SK-N-SH (cell line): ENCODE results near the gene RAB33B. TPM values are rescaled to one million over a fixed set of nuclear protein-coding genes. Genes with fewer than 3 reads are reported as not detected.

Experiments
- CTCF ChIA-PET: fragments of 300-600, 350-600 bp; formaldehyde crosslinking; extraction: SDS; loops from one replicate; lab custom pipeline; 2021; lab: Yijun Ruan, JAX
- POLR2A ChIA-PET: fragments of 350-600 bp; sonication (Branson Sonifier 250); formaldehyde crosslinking; extraction: SDS; loops from one replicate; lab custom pipeline; 2020; ENCODE audit warnings: antibody characterized with exemption, inconsistent platforms; lab: Yijun Ruan, JAX
- DNase-seq: peaks from one replicate; pipeline ENCODE4 v3.0.0; 2012
- H2AFZ ChIP-seq: fragments of 200-600 bp; sonication (generic); 2 replicates; pipeline ENCODE4 v1.8.1; 2016; ENCODE audit warnings: antibody characterized with exemption, mild to moderate bottlenecking, low read depth
- H3F3A ChIP-seq: fragments of 200-600 bp; sonication (generic); replicated peaks from 2 replicates; pipeline ENCODE3; 2016; ENCODE audit warnings: antibody characterized with exemption, mild to moderate bottlenecking; ENCODE audit not compliant: insufficient read depth
- H3K27ac ChIP-seq, 2 experiments: fragments of 200-500 bp in 1 of 2; fragments of 200-600 bp in 1 of 2; sonication (Bioruptor generic) in 1 of 2; sonication (generic), shearing (Covaris generic) in 1 of 2; 2 replicates each; pipeline versions ENCODE4 v1.5.1 to v1.6.1; 2014 to 2016; ENCODE audit warnings: low read depth in 2 of 2, inconsistent platforms in 1 of 2, low read length in 1 of 2, mild to moderate bottlenecking in 1 of 2, mixed read lengths in 1 of 2
- H3K27me3 ChIP-seq: fragments of 200-600 bp; sonication (generic), shearing (Covaris generic); 2 replicates; pipeline ENCODE4 v1.6.1; 2016; ENCODE audit warnings: mixed run types; ENCODE audit not compliant: insufficient read depth
- H3K36me3 ChIP-seq, 2 experiments: fragments of 200-500 bp in 1 of 2; fragments of 200-600 bp in 1 of 2; sonication (Bioruptor generic) in 1 of 2; sonication (generic) in 1 of 2; replicated peaks in 1 of 2; 2 replicates each; pipeline versions ENCODE3 to v1.5.1; 2014 to 2016; ENCODE audit warnings: low read length in 1 of 2, mild to moderate bottlenecking in 1 of 2; ENCODE audit not compliant: insufficient read depth in 2 of 2, control insufficient read depth in 1 of 2
- H3K4me1 ChIP-seq, 2 experiments: fragments of 200-500 bp in 1 of 2; fragments of 200-600 bp in 1 of 2; sonication (Bioruptor generic) in 1 of 2; sonication (generic), shearing (Covaris generic) in 1 of 2; 2 replicates each; pipeline versions ENCODE4 v1.5.1 to v1.6.1; 2014 to 2016; ENCODE audit warnings: low read depth in 1 of 2, low read length in 1 of 2, mixed run types in 1 of 2; ENCODE audit not compliant: insufficient read depth in 2 of 2, control insufficient read depth in 1 of 2
- H3K4me2 ChIP-seq: fragments of 200-600 bp; sonication (generic), shearing (Covaris generic); 2 replicates; pipeline ENCODE4 v1.6.1; 2017; ENCODE audit warnings: mixed run types
- H3K4me3 ChIP-seq, 2 experiments: fragments of 200-500 bp in 1 of 2; fragments of 200-600 bp in 1 of 2; sonication (Bioruptor generic) in 1 of 2; sonication (generic), shearing (Covaris generic) in 1 of 2; 2 replicates each; pipeline versions ENCODE4 v1.5.1 to v1.8.1; 2014 to 2016; ENCODE audit warnings: low read depth in 2 of 2, inconsistent platforms in 1 of 2, low read length in 1 of 2, mild to moderate bottlenecking in 1 of 2, mixed read lengths in 1 of 2, moderate library complexity in 1 of 2
- H3K79me2 ChIP-seq: fragments of 200-600 bp; sonication (generic); 2 replicates; pipeline ENCODE4 v1.8.1; 2017; ENCODE audit warnings: mild to moderate bottlenecking; ENCODE audit not compliant: insufficient read depth
- H3K9ac ChIP-seq: fragments of 200-600 bp; sonication (generic); 2 replicates; pipeline ENCODE4 v1.6.1; 2017; ENCODE audit warnings: mixed run types
- H3K9me2 ChIP-seq: fragments of 200-600 bp; sonication (generic); 2 replicates; pipeline ENCODE4 v1.6.1; 2017; ENCODE audit warnings: mixed run types
- H3K9me3 ChIP-seq: fragments of 200-600 bp; sonication (generic); 2 replicates; pipeline ENCODE4 v1.6.1; 2017; ENCODE audit warnings: mixed run types, mild to moderate bottlenecking, moderate library complexity
- H4K20me1 ChIP-seq: fragments of 200-600 bp; sonication (generic); 2 replicates; pipeline ENCODE4 v1.6.1; 2017; ENCODE audit warnings: mild to moderate bottlenecking, mixed run types; ENCODE audit not compliant: insufficient read depth
- CHD2 ChIP-seq: fragments of 150-350 bp; IDR thresholded peaks from 2 replicates; pipeline ENCODE4 v1.6.1; 2018; ENCODE audit warnings: low read length; ENCODE audit not compliant: partially characterized antibody
- ELF1 ChIP-seq: IDR thresholded peaks from 2 replicates; pipeline ENCODE4 v1.4.0; 2012
- EZH2phosphoT487 ChIP-seq: fragments of 200-600 bp; sonication (generic); IDR thresholded peaks from 2 replicates; pipeline ENCODE4 v1.6.1; 2017; ENCODE audit warnings: low read depth, mixed run types, mild to moderate bottlenecking, antibody characterized with exemption, moderate library complexity, borderline replicate concordance
- FOSL2 ChIP-seq: IDR thresholded peaks from 2 replicates; pipeline ENCODE4 v1.4.0; 2012; ENCODE audit warnings: low read depth, mild to moderate bottlenecking, moderate library complexity, borderline replicate concordance
- MXI1 ChIP-seq: IDR thresholded peaks from 2 replicates; pipeline ENCODE4 v1.6.1; 2012; ENCODE audit warnings: mild to moderate bottlenecking, low read depth, low read length, improper control_type of control experiment
- NFIC ChIP-seq: IDR thresholded peaks from 2 replicates; pipeline ENCODE4 v1.4.0; 2012; ENCODE audit warnings: borderline replicate concordance
- NRF1 ChIP-seq: IDR thresholded peaks from 2 replicates; pipeline ENCODE4 v1.6.1; 2012; ENCODE audit warnings: low read depth, mild to moderate bottlenecking, low read length
- POLR2AphosphoS5 ChIP-seq: IDR thresholded peaks from 2 replicates; pipeline ENCODE4 v1.6.1; 2012; ENCODE audit warnings: low read depth, low read length
- RCOR1 ChIP-seq: fragments of 150-350 bp; IDR thresholded peaks from 2 replicates; pipeline ENCODE4 v1.6.1; 2017; ENCODE audit warnings: antibody characterized with exemption, low read length
- RFX5 ChIP-seq: IDR thresholded peaks from 2 replicates; pipeline ENCODE4 v1.6.1; 2012; ENCODE audit warnings: mild to moderate bottlenecking, improper control_type of control experiment, low read length
- SIN3A ChIP-seq: IDR thresholded peaks from 2 replicates; pipeline ENCODE4 v1.6.1; 2012; ENCODE audit warnings: low read depth, mild to moderate bottlenecking, low read length, moderate library complexity, borderline replicate concordance
- TCF12 ChIP-seq: IDR thresholded peaks from 2 replicates; pipeline ENCODE4 v1.4.0; 2012
- TEAD4 ChIP-seq: IDR thresholded peaks from 2 replicates; pipeline ENCODE4 v1.4.0; 2012; ENCODE audit warnings: mild to moderate bottlenecking, borderline replicate concordance; ENCODE audit not compliant: insufficient read depth
- WGBS: methylation state at CpG from one replicate; pipeline ENCODE4 v1.1.6; 2017; ENCODE audit warnings: low lambda C conversion rate; 5-methylcytosine and 5-hydroxymethylcytosine counted together
- polyA plus RNA-seq, 3 experiments: library from polyadenylated mRNA; depleted of rRNA; stranded (reverse); fragments of >200 nt; gene quantifications; 2 replicates each; pipeline ENCODE4 v1.2.3, GENCODE V29; 2012
- TF ChIP-seq, protein P1 (sequence below): fragments of 150-350 bp; IDR thresholded peaks from 2 replicates; pipeline ENCODE4 v1.6.1; 2017; ENCODE audit warnings: antibody characterized with exemption, low read length, low read depth, borderline replicate concordance
- TF ChIP-seq, protein P2 (sequence below): fragments of 150-350 bp; IDR thresholded peaks from 2 replicates; pipeline ENCODE4 v1.6.1; 2016; ENCODE audit warnings: mild to moderate bottlenecking, low read depth, low read length
- TF ChIP-seq, protein P3 (sequence below): IDR thresholded peaks from 2 replicates; pipeline ENCODE4 v1.4.0; 2012; ENCODE audit warnings: low read depth
- TF ChIP-seq, protein P4 (sequence below): IDR thresholded peaks from 2 replicates; pipeline ENCODE4 v1.6.1; 2012; ENCODE audit warnings: mild to moderate bottlenecking, low read depth, low read length, moderate library complexity
- TF ChIP-seq, protein P5 (sequence below): IDR thresholded peaks from 2 replicates; pipeline ENCODE4 v1.4.0; 2012; ENCODE audit warnings: low read depth, borderline replicate concordance
- TF ChIP-seq, protein P6 (sequence below): fragments of 200-600 bp; sonication (generic); IDR thresholded peaks from 2 replicates; pipeline ENCODE4 v1.6.1; 2017; ENCODE audit warnings: antibody characterized with exemption, mild to moderate bottlenecking, moderate library complexity

Gene RAB33B
- polyA plus RNA-seq, 1 of the 3 experiments (the other 2 are of a cell fraction): 2.3 TPM

DNA sequence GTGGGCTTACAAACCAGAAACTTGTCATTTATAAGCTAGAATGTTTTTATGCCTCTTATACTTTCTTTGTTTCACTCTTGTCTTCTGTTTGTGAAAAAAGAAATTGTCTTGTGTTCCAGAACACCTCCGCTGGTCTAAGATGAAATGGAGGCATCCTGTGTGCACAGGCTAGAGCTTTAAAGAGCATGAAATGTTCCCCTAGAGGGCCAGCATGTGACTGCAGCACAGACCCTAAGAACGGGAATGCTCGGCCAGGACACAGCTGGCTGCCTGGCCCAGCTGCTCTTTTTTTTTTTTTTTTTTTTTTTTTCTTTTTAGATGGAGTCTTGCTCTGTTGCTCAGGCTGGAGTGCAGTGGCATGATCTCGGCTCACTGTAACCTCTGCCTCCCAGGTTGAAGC lies 68.5 kb downstream of the RAB33B start (continued):
- TF ChIP-seq ELF1 (no peak), NRF1 (no peak), RFX5 (no peak), FOSL2 (no peak), POLR2AphosphoS5 (no peak), TEAD4 (no peak)
- TF ChIP-seq, protein P1, sequence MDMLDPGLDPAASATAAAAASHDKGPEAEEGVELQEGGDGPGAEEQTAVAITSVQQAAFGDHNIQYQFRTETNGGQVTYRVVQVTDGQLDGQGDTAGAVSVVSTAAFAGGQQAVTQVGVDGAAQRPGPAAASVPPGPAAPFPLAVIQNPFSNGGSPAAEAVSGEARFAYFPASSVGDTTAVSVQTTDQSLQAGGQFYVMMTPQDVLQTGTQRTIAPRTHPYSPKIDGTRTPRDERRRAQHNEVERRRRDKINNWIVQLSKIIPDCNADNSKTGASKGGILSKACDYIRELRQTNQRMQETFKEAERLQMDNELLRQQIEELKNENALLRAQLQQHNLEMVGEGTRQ: no peak
- TF ChIP-seq, protein P2, sequence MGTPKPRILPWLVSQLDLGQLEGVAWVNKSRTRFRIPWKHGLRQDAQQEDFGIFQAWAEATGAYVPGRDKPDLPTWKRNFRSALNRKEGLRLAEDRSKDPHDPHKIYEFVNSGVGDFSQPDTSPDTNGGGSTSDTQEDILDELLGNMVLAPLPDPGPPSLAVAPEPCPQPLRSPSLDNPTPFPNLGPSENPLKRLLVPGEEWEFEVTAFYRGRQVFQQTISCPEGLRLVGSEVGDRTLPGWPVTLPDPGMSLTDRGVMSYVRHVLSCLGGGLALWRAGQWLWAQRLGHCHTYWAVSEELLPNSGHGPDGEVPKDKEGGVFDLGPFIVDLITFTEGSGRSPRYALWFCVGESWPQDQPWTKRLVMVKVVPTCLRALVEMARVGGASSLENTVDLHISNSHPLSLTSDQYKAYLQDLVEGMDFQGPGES: no peak
- TF ChIP-seq, protein P3, sequence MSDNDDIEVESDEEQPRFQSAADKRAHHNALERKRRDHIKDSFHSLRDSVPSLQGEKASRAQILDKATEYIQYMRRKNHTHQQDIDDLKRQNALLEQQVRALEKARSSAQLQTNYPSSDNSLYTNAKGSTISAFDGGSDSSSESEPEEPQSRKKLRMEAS: no peak

DNA sequence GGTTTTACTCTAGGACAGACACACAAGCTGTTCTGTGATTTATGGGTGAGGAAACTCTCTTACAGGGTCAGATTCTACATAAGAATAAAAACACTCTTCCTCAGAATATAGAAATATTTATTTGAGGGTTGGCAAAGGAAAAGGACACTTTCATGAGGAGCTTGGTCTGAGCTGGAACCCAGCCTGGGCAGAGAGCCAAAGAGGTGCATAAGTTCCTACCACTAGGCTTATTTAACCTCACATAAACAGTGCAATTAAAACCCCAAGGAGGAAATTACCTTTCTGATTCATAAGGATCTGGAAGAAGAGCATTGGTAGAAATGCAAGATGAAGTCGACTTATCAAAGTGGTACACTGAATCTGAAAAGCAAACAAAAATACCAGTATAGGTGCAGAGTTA lies 69.2 kb downstream of the RAB33B start:
- Histone ChIP-seq H3K4me2 (no peak overlapping the region), H3K9me3 (no peaks in the 10 kb centered on the region), H3K79me2 (no peaks in the 10 kb centered on the region), H3K4me3 (no peak overlapping the region), H4K20me1 (no peaks in the 10 kb centered on the region), H3K36me3 (peaks cover 27 to 52% of the 10 kb centered on the region in 2 experiments), H3K27me3 (no peaks in the 10 kb centered on the region), H3K4me1 (no peaks in the 10 kb centered on the region), H2AFZ (no peak overlapping the region), H3K9me2 (no peaks in the 10 kb centered on the region), H3F3A (no peaks in the 10 kb centered on the region), H3K27ac (no peak overlapping the region), H3K9ac (no peak overlapping the region)
- POLR2A ChIA-PET: no interaction called here
- 77% methylated on average over 1 of the region's 1 CpG for WGBS
- CTCF ChIA-PET: interaction anchor here (1.1 to 2.0 kb wide), 3 partner anchors 7 to 25 kb away, joined by 3 to 10 read pairs (median 5); no protein-coding TSS in a partner anchor
- DNase-seq: no peak
- TF ChIP-seq NFIC (no peak), RCOR1 (no peak), CHD2 (no peak), TEAD4 (no peak), EZH2phosphoT487 (no peak), SIN3A (no peak), POLR2AphosphoS5 (no peak), TCF12 (no peak), MXI1 (no peak)
- TF ChIP-seq, protein P4, sequence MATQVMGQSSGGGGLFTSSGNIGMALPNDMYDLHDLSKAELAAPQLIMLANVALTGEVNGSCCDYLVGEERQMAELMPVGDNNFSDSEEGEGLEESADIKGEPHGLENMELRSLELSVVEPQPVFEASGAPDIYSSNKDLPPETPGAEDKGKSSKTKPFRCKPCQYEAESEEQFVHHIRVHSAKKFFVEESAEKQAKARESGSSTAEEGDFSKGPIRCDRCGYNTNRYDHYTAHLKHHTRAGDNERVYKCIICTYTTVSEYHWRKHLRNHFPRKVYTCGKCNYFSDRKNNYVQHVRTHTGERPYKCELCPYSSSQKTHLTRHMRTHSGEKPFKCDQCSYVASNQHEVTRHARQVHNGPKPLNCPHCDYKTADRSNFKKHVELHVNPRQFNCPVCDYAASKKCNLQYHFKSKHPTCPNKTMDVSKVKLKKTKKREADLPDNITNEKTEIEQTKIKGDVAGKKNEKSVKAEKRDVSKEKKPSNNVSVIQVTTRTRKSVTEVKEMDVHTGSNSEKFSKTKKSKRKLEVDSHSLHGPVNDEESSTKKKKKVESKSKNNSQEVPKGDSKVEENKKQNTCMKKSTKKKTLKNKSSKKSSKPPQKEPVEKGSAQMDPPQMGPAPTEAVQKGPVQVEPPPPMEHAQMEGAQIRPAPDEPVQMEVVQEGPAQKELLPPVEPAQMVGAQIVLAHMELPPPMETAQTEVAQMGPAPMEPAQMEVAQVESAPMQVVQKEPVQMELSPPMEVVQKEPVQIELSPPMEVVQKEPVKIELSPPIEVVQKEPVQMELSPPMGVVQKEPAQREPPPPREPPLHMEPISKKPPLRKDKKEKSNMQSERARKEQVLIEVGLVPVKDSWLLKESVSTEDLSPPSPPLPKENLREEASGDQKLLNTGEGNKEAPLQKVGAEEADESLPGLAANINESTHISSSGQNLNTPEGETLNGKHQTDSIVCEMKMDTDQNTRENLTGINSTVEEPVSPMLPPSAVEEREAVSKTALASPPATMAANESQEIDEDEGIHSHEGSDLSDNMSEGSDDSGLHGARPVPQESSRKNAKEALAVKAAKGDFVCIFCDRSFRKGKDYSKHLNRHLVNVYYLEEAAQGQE: no peak
- TF ChIP-seq, protein P5, sequence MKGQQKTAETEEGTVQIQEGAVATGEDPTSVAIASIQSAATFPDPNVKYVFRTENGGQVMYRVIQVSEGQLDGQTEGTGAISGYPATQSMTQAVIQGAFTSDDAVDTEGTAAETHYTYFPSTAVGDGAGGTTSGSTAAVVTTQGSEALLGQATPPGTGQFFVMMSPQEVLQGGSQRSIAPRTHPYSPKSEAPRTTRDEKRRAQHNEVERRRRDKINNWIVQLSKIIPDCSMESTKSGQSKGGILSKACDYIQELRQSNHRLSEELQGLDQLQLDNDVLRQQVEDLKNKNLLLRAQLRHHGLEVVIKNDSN: no peak
- TF ChIP-seq, protein P6, sequence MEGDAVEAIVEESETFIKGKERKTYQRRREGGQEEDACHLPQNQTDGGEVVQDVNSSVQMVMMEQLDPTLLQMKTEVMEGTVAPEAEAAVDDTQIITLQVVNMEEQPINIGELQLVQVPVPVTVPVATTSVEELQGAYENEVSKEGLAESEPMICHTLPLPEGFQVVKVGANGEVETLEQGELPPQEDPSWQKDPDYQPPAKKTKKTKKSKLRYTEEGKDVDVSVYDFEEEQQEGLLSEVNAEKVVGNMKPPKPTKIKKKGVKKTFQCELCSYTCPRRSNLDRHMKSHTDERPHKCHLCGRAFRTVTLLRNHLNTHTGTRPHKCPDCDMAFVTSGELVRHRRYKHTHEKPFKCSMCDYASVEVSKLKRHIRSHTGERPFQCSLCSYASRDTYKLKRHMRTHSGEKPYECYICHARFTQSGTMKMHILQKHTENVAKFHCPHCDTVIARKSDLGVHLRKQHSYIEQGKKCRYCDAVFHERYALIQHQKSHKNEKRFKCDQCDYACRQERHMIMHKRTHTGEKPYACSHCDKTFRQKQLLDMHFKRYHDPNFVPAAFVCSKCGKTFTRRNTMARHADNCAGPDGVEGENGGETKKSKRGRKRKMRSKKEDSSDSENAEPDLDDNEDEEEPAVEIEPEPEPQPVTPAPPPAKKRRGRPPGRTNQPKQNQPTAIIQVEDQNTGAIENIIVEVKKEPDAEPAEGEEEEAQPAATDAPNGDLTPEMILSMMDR: no peak
